GM19452 (cell line): ENCODE data around the gene MRPS12.

Experiments
- ATAC-seq: cut with Tn5 transposase; IDR thresholded peaks from one replicate; pipeline ENCODE4 v1.9.1; 2021; ENCODE audit not compliant: unreplicated experiment

MRPS12 gene

GRCh38 chr19:38971672-38972071 lies 40.9 kb downstream of the MRPS12 start:
- ATAC-seq: no peak

GRCh38 chr19:38974624-38975213 lies 44.0 kb downstream of the MRPS12 start:
- no peak for ATAC-seq

DNA sequence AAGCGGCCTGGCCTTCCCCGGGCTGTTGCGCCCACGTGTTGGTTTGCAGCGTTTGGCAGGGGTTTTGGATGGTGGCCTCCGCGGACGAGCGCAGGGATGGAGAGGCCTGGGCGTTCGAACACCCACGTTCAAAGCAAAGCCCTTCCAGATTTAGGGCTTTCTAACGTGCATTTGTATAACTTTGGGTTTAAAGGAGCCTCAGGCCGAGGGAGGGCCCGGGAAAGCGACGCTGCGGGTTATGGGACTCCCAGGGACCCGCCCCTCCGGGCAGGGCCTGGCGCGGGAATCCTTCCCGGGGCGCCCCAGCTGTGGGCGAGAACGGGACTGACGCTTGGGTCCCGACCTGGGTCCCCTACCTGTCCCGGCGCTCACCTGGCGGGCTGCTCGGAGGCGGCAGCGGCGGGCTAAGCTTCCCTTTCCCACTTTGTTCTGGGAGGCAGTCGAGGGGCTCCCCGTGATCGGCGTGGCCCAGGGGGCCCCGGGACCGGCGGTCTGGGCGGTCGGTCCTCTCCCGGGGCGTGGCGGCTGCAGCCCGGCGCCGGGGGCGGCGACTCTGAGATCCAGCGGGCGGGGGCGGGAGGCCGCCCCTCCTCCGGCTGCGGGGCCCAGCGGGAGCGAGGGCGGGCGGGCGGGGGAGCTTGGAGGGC lies 44.6 kb downstream of the MRPS12 start, which contains the start of gene FBXO17:
Gene FBXO17, minus strand, starts transcription at position 529 of the 647 bp plus-strand sequence. CDS start 25,423 bp downstream, outside the sequence.
- no peak for ATAC-seq

- no peak for ATAC-seq
Observed at GRCh38 chr19:38975861-38976271, 45.1 kb downstream of the MRPS12 start.

GRCh38 chr19:38977445-38978325 lies 46.9 kb downstream of the MRPS12 start:
- peak; percentile 71 for ATAC-seq

GRCh38 chr19:38978326-38978689 lies 47.6 kb downstream of the MRPS12 start:
- ATAC-seq: no peak

- ATAC-seq: no peak
Observed at GRCh38 chr19:38979812-38980211, 49.1 kb downstream of the MRPS12 start.

DNA sequence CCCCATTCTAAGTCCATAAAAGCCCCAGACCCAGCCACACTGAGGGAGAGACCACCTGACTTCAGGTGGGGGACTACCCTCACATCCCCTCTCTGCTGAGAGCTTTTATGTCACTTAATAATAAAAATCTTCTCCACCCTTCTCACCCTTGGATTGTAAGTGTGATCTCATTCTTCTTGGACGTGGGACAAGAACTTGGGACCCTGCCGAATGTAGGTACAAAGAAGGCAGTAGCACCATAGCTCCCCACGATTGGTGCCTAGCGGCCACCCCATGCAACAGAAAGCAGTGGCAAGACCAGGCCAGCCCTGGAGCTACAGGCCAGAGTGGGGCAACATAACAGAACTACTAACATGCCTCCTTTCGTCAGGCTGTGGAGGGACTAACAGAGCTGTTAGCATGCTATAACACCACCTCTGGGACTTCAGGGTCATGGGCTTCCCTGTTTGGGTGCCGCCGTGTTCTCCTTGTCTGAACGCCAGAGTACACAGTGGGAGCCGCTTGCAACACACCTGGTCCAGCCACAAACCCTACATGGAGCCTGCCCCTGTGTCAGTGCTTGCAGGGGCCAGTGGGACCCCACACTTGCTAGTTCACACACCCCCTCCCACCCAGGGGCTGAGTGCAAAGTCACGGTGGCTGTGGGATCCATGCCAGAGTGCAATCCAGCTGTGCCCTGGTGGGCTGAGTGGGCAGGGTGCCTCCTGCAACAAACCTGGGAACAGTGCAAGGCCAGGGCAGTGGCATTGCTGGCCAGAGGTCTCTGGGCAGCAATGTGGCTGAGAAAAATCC lies 50.0 kb downstream of the MRPS12 start:
- ATAC-seq: no peak
